IPS-18c (cell line): Measurements from ENCODE around the gene TOP3B.

Experiments
- H3K4me3 ChIP-seq: 2 replicates; pipeline ENCODE4 v1.7.0; 2013; ENCODE audit warnings: low read depth, mild to moderate bottlenecking, low read length, moderate library complexity; ENCODE audit not compliant: insufficient read depth
- H3K9me3 ChIP-seq: one replicate; pipeline ENCODE4 v1.6.1; 2013; ENCODE audit warnings: mild to moderate bottlenecking, low read length, moderate library complexity; ENCODE audit not compliant: control insufficient read depth, insufficient read depth

The TOP3B gene

DNA sequence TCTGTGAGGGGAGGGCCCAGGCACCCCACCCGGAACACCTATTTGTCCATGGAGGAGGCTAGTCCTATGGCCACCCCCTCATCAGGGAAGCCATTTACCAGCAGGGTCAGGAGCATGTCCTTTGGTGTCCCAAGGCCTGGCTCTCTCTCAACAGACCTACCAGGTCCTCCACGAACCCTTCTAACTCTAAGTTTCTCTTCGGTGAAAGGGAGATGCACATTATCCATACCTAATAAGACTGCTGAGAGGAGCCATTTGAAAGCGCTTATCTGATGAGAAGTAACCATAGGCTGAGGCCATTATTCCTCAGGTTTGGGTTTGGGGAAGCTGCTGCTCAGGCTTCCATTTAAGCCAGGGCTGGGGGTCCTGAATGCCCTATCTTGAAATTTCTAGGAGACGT lies 9.2 kb upstream of the TOP3B start:
- Histone ChIP-seq H3K9me3 (no peaks in the 10 kb centered on the region), H3K4me3 (no peak overlapping the region)

- Histone ChIP-seq H3K9me3 (no peaks in the 10 kb centered on the region), H3K4me3 (no peak overlapping the region)
Measured at GRCh38 chr22:21991304-21991596, 8.7 kb upstream of the TOP3B start.

GRCh38 chr22:21990445-21991303 lies 8.1 kb upstream of the TOP3B start:
- H3K9me3 ChIP-seq: no peaks in the 10 kb centered on the region
- H3K4me3 ChIP-seq: no peak overlapping the region

GRCh38 chr22:21989049-21989448 lies 6.5 kb upstream of the TOP3B start:
- Histone ChIP-seq H3K4me3 (no peak overlapping the region), H3K9me3 (no peaks in the 10 kb centered on the region)

DNA sequence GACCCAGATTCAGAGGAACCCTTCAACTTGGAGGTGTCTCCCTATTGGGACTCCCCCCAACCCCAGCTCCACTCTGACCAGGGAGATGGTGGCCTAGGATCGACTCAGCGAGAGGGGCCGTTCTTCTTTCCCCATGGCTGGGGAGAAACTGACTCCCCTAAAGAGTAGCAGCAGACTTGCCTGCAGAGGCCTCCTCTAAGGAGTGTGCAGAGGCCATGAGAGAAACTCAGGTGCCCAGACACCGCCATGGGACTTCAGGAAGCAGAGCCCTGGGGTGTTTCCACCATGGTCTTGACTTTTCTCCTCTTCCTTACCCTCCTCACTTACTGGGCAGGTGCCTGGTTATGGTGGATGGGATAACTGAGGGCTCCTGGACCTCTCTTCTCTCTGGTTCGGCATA lies 2.6 kb upstream of the TOP3B start:
- no peaks in the 10 kb centered on the region for H3K9me3 ChIP-seq
- no peak overlapping the region for H3K4me3 ChIP-seq

DNA sequence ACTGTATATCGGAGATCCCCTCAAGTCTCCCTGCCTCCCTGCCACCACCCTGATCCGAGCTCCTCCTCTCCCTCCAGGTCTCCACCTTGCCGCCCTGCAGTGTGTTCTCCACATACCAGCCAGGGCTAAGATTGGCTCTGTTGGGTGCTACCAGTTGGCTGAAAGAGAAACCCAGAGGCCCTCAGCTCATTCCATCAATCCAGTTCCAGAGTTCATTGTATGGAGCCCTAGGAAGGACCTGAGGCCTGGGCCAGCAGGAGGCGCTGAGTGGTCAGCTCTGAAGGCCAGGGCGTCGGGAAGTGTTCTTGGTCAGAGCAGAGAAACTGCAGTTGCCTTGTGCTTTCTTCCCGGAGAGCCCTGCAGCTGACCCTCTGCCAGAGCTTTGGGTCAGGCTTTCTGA lies 2.2 kb upstream of the TOP3B start:
- Histone ChIP-seq H3K4me3 (no peak overlapping the region), H3K9me3 (no peaks in the 10 kb centered on the region)

GRCh38 chr22:21981874-21982273 lies 713 bp downstream of the TOP3B start:
- peak overlapping the region; percentile 94 for H3K4me3 ChIP-seq
- H3K9me3 ChIP-seq: no peaks in the 10 kb centered on the region

GRCh38 chr22:21980547-21980946 lies 2.0 kb downstream of the TOP3B start:
- H3K4me3 ChIP-seq: no peak overlapping the region
- H3K9me3 ChIP-seq: no peaks in the 10 kb centered on the region

DNA sequence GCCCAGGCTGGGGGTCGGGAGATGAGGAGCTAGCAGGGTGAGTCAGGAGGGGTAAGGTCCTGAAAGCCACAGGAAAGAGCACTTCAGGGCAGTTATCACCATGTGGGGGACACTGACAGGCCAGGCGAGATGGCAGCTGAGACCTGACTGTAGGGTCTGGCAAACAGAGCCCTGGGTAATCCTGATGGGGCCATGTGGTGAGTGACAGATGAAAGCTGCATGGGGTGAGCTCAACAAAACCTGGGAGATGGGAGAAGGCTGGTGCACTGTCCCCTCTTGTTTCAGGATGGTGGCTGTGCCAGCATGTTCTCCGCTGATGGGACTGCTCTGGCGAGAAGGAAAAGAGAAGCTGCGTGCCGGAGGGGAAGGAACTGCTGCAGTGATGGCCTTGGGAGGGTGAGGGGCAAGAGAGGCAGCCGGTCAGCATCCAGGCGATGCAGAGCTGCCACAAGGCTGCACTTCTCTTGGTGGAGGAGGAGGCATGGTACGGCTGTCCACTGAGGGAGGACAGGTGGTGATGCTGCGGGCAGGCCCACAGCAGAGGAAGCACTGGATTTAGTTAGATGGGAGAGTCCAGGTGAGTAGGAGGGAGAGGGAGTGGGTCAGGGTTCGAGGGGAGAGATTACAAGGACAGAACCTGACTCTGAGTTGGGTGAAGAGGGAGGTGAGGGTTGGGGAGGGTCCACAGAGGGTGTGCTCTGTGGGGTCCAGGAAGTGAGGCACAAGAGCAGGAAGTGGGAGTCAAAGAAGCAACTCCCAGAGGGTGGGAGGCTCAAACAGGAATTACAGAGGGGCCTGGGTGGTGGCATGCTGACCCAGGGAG lies 3.8 kb downstream of the TOP3B start:
- Histone ChIP-seq H3K4me3 (no peak overlapping the region), H3K9me3 (no peaks in the 10 kb centered on the region)

- H3K9me3 ChIP-seq: no peaks in the 10 kb centered on the region
Measured at GRCh38 chr22:21977814-21978213, 4.8 kb downstream of the TOP3B start.

GRCh38 chr22:21975854-21976345 lies 6.7 kb downstream of the TOP3B start:
- no peak overlapping the region for H3K4me3 ChIP-seq
- peaks cover 3% of the 10 kb centered on the region for H3K9me3 ChIP-seq

More at GRCh38 chr22:21977814-21978213, 4.8 kb downstream of the TOP3B start:
- no peak overlapping the region for H3K4me3 ChIP-seq

- Histone ChIP-seq H3K9me3 (peaks cover 3% of the 10 kb centered on the region), H3K4me3 (no peak overlapping the region)
Measured at GRCh38 chr22:21975273-21975672, 7.3 kb downstream of the TOP3B start.

DNA sequence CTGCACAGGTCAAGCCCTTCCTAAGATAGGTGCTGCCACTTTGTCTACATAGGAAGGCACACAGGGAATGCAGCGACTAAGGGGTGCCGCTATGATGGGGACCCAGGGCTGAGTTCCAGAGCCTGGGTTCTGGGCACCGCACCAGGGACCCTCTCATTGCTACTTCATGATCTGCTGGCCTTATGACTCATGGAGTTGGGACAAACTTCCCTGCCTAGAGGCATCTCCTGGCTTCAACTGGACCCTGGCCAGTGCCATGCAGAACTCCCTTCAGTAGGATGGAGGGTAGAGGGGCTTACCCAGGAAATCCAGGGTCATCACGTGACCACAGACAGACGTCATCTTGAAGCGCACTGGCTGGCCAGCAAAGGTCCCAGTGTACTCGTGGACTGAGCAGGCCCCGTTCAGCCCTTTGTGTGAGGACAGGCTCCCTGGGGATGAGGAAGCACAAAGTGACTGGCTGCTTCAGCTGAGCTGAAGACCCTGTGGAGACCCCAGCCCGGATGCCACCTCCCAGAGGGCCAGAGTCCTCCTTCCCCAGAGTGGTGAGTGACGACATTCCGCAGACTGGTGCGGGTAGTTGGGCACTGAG lies 8.4 kb downstream of the TOP3B start:
- peaks cover 3% of the 10 kb centered on the region for H3K9me3 ChIP-seq
- H3K4me3 ChIP-seq: no peak overlapping the region

DNA sequence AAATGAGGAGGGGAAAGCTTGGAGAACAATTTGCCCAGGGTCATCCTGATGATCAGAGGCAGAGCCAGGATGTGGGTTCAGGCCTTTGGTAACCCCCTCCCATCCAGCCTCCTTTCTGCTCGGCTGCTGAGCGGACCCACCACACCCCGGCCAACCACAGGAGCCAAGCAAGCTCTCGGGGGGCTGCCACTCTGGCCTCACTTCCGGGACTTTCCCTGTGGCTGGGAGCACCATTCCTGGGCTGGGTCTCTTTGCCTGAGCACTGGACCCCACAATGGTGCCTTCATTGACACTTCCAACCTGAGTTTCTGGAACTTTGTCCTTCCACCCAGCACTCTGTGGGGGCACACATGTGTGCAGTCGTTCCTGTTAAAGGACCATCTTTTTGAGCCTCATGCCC lies 9.8 kb downstream of the TOP3B start:
- peaks cover 3% of the 10 kb centered on the region for H3K9me3 ChIP-seq
- no peak overlapping the region for H3K4me3 ChIP-seq

DNA sequence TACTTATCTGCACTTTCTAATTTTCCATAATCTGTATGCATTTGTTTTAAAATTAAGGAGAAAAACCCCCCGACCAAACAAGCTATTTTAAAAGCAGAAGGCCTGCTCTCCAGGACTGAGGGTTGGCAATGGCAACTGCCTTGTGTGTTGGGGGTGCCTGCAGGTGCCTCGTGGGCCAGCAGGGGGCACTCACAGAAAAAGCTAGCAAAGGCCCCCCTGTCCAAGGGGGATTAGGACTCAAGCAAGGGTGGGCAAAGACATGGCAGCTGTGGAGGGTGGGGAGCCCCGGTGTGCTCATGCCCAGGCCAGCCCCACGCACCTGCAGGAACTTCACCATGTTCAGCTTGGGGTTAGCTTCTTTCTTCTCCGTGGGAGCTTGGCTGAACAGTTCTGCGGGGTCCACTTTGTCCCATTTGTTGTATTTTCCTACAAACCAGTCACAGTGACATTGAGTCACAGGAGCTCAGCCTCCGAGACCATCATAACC lies 10.3 kb downstream of the TOP3B start:
- H3K9me3 ChIP-seq: peaks cover 3% of the 10 kb centered on the region
- no peak overlapping the region for H3K4me3 ChIP-seq

DNA sequence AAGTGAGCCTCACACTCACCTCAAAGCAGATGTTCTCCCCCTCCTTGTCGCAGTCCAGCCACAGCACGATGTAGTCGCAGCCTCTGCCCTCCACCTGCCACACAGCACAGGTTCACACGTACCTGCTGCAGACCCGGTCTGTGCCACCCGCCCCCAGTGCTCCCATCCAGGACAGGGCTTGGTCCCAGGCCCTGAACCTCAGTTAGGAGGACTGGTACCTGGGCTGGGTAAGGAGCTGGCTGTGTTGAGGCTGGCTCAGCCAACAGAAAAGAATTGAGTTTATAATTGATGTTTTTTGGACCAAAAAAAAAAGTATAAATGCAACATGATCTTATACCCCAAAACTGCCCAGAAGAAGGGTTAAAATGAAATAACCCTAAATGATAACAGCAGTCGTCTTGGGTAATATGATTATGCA lies 10.7 kb downstream of the TOP3B start:
- Histone ChIP-seq H3K4me3 (no peak overlapping the region), H3K9me3 (peaks cover 3% of the 10 kb centered on the region)

DNA sequence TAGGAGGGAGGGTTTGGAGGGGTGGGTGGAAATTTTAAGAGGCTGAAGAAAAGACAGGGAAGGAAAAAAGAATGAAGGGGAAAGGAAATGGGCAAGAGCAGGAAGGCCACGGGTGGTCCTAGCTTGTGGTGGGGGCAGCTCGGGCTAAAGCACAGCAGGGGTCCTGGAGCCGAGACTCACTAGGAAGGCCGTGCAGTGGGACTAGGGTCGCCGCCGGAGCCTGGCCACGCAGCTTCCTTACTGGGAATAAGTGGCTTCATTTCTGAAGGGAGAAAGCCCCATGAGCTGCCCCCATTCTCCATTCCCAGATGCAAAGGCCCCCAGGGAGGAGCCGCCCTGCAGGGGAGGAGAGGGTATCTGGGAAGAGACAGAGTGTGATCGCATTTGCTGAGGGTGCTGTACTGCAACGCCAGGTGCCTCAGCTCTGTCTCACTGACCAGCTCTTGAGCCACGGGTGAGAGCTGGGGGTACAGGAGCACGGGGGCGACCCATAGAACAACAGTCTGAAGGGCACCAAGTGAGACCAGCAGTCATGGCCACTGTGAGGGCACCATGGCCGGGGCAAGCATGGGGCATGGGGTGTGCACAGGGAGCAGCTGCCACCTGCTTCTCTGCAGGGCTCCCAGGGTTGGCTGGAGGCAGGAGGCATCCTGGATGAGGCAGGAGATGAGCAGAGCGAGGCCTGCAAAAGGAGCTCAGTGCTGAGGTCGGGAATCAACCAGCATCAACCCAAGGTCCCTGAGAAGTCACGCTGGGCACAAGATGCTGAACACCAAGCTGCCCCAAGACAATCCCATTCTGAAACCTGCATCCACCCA lies 11.6 kb downstream of the TOP3B start:
- H3K9me3 ChIP-seq: peaks cover 3% of the 10 kb centered on the region
- no peak overlapping the region for H3K4me3 ChIP-seq
